SK-N-SH (cell line): ENCODE results near the gene CTSS.

Experiments
- CTCF ChIP-seq: fragments of 200-600 bp; sonication (generic); IDR thresholded peaks from 2 replicates; pipeline ENCODE4 v1.6.1; 2017; ENCODE audit warnings: antibody characterized with exemption, mild to moderate bottlenecking, moderate library complexity
- EZH2phosphoT487 ChIP-seq: fragments of 200-600 bp; sonication (generic); IDR thresholded peaks from 2 replicates; pipeline ENCODE4 v1.6.1; 2017; ENCODE audit warnings: low read depth, mixed run types, mild to moderate bottlenecking, antibody characterized with exemption, moderate library complexity, borderline replicate concordance
- GABPA ChIP-seq: IDR thresholded peaks from 2 replicates; pipeline ENCODE4 v1.4.0; 2012; ENCODE audit warnings: low read depth, mild to moderate bottlenecking
- GATA2 ChIP-seq: sonication (generic); formaldehyde crosslinking; IDR thresholded peaks from 2 replicates; pipeline ENCODE4 v1.5.0; 2020; ENCODE audit warnings: mild to moderate bottlenecking, missing genetic modification reagents
- JUND ChIP-seq: IDR thresholded peaks from 2 replicates; pipeline ENCODE4 v1.4.0; 2012
- NFIC ChIP-seq: IDR thresholded peaks from 2 replicates; pipeline ENCODE4 v1.4.0; 2012; ENCODE audit warnings: borderline replicate concordance
- POLR2AphosphoS5 ChIP-seq: IDR thresholded peaks from 2 replicates; pipeline ENCODE4 v1.6.1; 2012; ENCODE audit warnings: low read depth, low read length
- RFX5 ChIP-seq: IDR thresholded peaks from 2 replicates; pipeline ENCODE4 v1.6.1; 2012; ENCODE audit warnings: mild to moderate bottlenecking, improper control_type of control experiment, low read length
- SMC3 ChIP-seq: IDR thresholded peaks from 2 replicates; pipeline ENCODE4 v1.6.1; 2012; ENCODE audit warnings: low read depth, low read length, improper control_type of control experiment
- TAF1 ChIP-seq: IDR thresholded peaks from 2 replicates; pipeline ENCODE4 v1.6.1; 2012; ENCODE audit warnings: low read depth, mild to moderate bottlenecking, low read length, moderate library complexity, borderline replicate concordance
- YY1 ChIP-seq: IDR thresholded peaks from 2 replicates; pipeline ENCODE4 v1.4.0; 2012; ENCODE audit warnings: low read depth, mild to moderate bottlenecking

GRCh38 chr1:150761801-150762200 lies 3.8 kb downstream of the CTSS start:
- TF ChIP-seq CTCF: no peak
- TF ChIP-seq SMC3: no peak
- TF ChIP-seq GABPA: no peak
- TF ChIP-seq NFIC: no peak
- no peak for TF ChIP-seq POLR2AphosphoS5
- no peak for TF ChIP-seq TAF1
- no peak for TF ChIP-seq YY1
- TF ChIP-seq EZH2phosphoT487: no peak
- TF ChIP-seq GATA2 (CRISPR knock-in tag): no peak
- TF ChIP-seq RFX5: no peak
- TF ChIP-seq JUND: no peak
